A172 (cell line): ENCODE measurements around the gene SDHC. TPM values are rescaled to one million over a fixed set of nuclear protein-coding genes. Genes with fewer than 3 reads are reported as not detected.

Experiments
- total RNA-seq: library from RNA; depleted of rRNA; stranded (reverse); fragments of >200 nt; shearing (Covaris generic); gene quantifications from 2 replicates; pipeline ENCODE4 v1.2.3, GENCODE V29; 2014; rRNA removed

The SDHC gene
- total RNA-seq, 1 experiment from 2014 or later = 32.8 TPM

Other genes with a start within 250 kb of the SDHC start
- 0.07 and 0.38 TPM in 2 replicates for gene ARHGAP30, start 244.5 kb upstream of the SDHC start, total RNA-seq
- gene NECTIN4, start 224.8 kb upstream of the SDHC start, total RNA-seq = 1.6 and 2.2 TPM in 2 replicates
- 3.8 and 4.0 TPM in 2 replicates for gene KLHDC9, start 216.0 kb upstream of the SDHC start, total RNA-seq
- 197 and 218 TPM in 2 replicates for gene PFDN2, start 196.3 kb upstream of the SDHC start, total RNA-seq
- 26.8 and 27.8 TPM in 2 replicates for gene NIT1, start 196.3 kb upstream of the SDHC start, total RNA-seq
- gene DEDD, start 181.7 kb upstream of the SDHC start, total RNA-seq = 37.8 and 40.1 TPM in 2 replicates
- gene UFC1, start 160.4 kb upstream of the SDHC start, total RNA-seq = 95.7 and 128 TPM in 2 replicates
- gene USP21, start 154.9 kb upstream of the SDHC start, total RNA-seq = 5.2 and 5.7 TPM in 2 replicates
- 37.1 and 39.9 TPM in 2 replicates for gene PPOX, start 148.0 kb upstream of the SDHC start, total RNA-seq
- 59.5 and 61.1 TPM in 2 replicates for gene B4GALT3, start 136.9 kb upstream of the SDHC start, total RNA-seq
- gene ADAMTS4, start 115.3 kb upstream of the SDHC start, total RNA-seq = not detected in 2 replicates
- gene NDUFS2, start 112.0 kb upstream of the SDHC start, total RNA-seq = 179 and 197 TPM in 2 replicates
- gene FCER1G, start 99.1 kb upstream of the SDHC start, total RNA-seq = not detected in 2 replicates
- gene APOA2, start 90.8 kb upstream of the SDHC start, total RNA-seq = not detected in 2 replicates
- gene TOMM40L, start 88.3 kb upstream of the SDHC start, total RNA-seq = 16.1 and 16.8 TPM in 2 replicates
- 0.50 TPM in 1 of 2 replicates, not detected in the other for gene NR1I3, start 76.2 kb upstream of the SDHC start, total RNA-seq
- not detected in 2 replicates for gene PCP4L1, start 55.6 kb upstream of the SDHC start, total RNA-seq
- 0.21 and 4.8 TPM in 2 replicates for gene MPZ, start 4.4 kb upstream of the SDHC start, total RNA-seq
- gene CFAP126, start 53.5 kb downstream of the SDHC start, total RNA-seq = not detected in 2 replicates
- 0.40 and 0.98 TPM in 2 replicates for gene FCGR2A, start 191.1 kb downstream of the SDHC start, total RNA-seq
- 1.2 and 1.7 TPM in 2 replicates for gene HSPA6, start 210.2 kb downstream of the SDHC start, total RNA-seq
- gene FCGR3A, start 235.4 kb downstream of the SDHC start, total RNA-seq = not detected in 2 replicates